ENCODE measurements around the gene E4F1.

The E4F1 gene

DNA sequence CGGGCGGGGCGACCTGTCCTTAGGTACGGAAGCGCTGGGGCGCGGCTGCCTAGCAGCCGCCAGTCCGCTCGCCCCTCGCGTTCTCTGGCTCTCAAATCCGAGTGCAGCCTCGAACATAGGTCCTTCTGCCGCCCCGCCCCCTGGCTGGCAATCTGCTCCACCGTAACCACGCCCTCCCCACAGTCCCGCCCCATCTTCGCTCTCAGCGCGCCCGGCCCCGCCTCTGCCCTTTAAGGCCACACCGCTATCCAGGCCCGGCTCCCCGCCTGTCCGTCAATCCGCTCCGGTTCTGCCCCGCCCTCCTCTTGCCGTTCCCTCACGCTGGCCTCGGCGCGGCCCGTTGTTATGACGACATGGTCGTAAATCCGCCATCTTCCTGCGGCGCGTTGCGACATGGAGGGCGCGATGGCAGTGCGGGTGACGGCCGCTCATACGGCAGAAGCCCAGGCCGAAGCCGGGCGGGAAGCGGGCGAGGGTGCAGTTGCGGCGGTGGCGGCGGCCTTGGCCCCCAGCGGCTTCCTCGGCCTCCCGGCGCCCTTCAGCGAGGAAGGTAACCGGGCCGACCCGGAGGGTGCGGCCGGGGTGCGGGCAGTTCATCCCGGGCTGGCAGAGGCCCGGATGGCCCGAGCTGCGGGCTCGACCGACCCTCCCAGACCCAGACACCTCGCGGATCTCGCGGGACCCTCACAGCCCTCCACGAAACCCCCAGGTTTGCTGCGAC, at the start of gene E4F1:
TSS of gene E4F1 (plus strand) at position 371 of the 721 bp plus-strand sequence. CDS start at position 394, 23 bp downstream.
- peak; percentile 99 for DNase-seq

GRCh38 chr16:2173916-2174315, 49.5 kb upstream of the E4F1 start:
- DNase-seq, result no peak

GRCh38 chr16:2174396-2175131, 48.8 kb upstream of the E4F1 start:
- DNase-seq, result no peak

GRCh38 chr16:2175454-2175853, 47.9 kb upstream of the E4F1 start:
- DNase-seq, result no peak

GRCh38 chr16:2176047-2176446, 47.3 kb upstream of the E4F1 start:
- DNase-seq, result no peak

GRCh38 chr16:2177101-2177500, 46.3 kb upstream of the E4F1 start:
- no peak for DNase-seq

GRCh38 chr16:2177561-2177960, 45.8 kb upstream of the E4F1 start:
- DNase-seq, result no peak

GRCh38 chr16:2178321-2179106, 44.9 kb upstream of the E4F1 start:
- no peak for DNase-seq

DNA sequence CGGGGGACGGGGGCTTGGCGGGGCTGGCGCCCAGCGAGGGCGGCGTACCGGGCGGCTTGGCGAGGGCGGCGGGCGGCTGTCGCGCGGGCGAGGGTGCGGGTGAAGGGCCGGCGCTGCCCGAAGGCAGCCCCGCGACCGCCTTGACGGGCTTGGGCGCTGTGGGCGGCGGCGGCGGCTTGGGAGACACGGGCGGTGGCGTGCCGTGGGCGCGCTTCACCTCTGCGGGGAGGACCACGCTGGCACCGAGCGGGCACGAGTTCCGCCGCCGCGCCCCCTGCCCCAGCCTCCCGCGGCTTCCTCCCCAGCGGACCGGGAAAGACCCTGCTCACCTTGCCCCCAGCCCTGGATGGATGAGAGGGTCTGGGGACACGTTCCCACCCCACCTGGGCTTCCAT, 44.3 kb upstream of the E4F1 start:
- DNase-seq, result no peak

DNA sequence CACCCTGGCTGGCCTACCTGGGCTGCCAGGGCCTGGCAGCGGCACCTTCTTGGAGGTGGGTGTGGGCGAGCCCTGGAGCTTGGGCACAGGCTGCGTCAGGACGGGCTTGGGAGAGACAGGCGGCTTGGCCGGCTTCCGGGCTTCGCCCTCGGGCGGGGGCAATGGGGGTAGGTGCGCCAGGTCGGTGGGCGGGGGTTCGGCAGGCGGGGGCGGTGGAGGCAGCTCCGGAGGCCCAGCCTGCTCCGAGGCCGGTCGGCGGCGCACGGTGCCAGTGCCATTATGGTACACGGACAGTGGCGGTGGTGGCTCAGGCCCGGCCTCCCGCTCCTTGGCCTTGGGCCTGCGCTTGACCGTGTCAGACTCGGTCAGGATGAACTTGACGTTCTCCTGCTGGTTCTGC, 43.8 kb upstream of the E4F1 start:
- no peak for DNase-seq

DNA sequence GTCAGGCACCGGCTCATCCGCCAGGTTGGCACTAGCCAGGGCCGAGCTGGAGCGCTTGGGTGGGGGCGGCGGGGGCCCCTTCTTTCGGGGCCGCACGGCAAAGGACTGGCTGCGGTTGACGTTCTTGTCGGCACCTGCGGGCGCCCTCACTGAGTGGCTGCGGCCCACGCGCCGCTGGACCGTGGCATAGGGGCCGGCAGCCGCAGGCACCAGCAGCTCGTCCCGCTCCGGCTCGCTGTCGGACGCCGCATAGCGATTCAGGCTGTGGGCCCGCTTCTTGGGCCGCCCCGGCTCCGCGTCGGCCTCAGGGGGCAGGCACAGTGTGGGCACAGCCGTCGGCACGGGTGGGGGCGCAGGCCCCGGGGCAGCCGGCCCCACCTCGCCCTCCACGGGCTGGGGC, 42.9 kb upstream of the E4F1 start:
- no peak for DNase-seq

DNA sequence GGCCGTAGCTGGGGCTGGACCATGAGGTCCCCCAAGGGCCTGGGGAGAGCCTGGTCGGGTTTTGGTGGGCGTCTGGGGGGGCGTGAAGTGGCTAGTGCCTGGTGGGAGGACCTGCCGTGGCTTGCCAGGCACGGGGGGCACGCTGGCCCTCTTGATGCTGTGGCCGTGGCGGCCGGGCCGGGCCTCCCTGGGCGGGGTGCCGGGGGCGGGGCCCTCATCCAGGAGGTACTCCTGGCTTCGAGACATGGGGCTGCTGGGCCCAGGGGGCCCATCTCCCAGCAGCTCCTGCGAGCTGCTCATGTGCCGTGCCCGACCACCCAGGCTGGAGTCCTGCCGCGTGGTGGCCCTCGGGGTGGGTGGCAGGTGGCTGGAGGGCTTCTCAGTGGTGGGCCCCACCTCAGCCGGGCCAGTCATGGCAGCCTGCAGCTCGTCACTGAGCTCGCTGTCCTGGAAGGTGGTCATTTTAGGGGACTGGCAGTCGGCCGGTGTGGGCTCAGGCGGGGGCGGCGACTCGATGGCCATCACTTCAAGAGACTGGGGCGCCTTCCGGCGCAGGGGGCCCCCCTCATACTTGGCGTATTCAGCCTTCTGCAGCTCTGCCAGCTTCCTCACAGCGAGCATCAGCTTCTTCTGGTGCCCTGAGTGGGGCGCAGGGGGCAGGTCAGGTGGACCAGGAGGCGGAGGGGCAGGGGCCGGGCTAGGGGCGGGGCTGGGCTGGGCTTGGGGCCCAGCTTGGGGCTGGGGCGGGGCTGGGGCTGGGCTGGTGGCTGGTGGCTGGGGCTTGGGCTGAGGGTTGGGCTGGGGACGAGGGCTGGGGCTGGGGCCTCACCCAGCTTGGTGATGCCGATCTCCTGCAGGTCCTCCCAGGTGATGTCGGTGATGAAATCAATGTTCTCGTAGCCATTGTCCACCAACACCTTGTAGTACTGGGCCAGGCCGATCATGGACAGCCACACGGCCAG, 42.1 kb upstream of the E4F1 start:
- DNase-seq, result no peak

DNA sequence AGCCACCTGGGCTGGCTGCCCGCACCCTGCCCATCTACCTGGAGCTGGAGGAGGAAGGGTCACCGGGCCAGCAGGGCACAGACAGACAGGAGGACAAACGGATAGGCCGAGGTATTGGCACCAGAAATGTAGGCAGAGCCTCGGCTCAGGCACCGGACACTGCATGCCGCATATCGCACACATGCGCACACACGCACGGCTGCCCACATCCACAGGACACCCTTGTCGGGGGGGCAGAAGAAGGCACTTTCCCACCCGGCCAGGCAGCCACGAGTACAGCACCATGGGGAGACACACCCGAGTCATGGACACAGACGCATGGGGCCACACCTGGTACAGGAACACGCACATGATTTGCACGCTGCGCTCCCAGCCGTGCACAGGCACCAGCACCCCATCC, 41.4 kb upstream of the E4F1 start:
- DNase-seq, result no peak

DNA sequence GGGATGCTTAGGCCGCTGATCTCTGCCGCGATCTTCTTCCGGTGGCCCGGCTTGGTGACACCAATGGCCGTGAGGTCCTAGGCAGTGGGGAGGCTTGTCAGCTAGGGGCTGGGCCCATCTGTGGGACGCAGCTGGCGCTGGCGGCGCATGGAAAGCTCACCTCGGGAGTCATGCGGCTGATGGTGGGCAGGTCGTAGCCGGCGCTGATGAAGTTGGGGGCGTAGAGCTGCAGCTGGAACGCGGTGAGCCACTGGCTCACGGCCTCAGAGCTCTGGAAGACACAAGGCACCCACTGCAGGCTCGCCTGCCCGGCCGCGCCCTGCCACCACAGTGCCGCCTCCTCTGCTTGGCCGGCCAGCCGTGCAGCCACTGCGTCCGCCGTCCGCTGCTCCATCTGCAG, 39.7 kb upstream of the E4F1 start:
- no peak for DNase-seq

DNA sequence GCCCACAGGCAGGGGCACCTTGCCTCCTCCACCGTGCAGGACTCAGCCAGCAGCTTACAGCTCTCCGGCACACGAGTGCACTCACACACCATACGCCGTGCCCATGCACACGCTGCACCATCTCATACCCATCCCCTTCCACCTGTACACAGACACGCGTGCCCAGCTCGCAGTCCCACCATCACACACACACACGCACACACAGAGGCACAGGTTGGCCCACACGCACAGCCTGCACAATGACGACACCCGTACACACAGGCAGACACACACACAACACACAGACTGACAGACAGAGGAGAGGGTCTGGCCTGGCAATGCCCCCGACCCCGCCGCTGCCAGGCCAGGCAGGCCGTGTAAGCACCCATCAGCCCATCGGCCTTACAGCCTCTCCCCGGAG, 39.0 kb upstream of the E4F1 start:
- DNase-seq, result no peak

GRCh38 chr16:2184962-2185361, 38.4 kb upstream of the E4F1 start:
- no peak for DNase-seq

DNA sequence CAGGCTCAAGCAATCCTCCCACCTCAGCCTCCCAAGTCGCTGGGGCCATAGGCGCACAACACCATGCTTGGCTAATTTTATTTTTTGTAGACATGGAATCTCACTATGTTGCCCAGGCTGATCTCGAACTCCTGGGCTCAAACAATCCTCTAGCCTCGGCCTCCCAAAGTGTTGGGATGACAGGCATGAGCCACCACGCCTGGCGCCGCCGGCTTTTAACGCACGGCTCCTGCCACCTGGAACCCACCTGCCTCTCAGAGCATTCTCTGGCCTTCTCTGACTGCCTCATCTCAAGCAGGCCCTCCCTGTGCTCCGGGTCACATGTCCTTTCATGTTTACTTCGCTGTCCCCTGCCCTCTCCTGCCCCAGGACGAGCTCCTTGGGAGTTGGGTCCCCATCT, 37.3 kb upstream of the E4F1 start:
- no peak for DNase-seq

DNA sequence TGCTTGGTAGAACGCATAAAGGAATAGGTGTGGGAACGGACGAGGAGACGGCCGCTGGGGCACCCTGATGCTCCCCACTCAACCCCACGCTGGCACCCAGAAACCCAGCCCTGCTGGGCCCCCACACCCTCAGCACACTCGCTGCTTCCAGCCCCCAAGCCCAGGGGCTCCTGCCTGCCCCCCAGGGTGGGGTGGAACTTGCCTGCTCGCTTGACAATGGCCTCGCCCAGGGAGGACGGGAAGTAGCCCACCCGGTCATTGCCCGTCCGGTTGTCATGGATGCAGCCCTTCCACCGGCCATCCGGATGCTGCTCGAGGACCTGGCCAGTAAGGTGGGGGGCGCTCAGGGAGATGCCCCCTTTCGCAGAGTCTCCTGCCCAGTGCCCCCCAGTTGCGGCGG, 36.9 kb upstream of the E4F1 start:
- DNase-seq, result no peak

GRCh38 chr16:2187212-2187611, 36.2 kb upstream of the E4F1 start:
- no peak for DNase-seq

DNA sequence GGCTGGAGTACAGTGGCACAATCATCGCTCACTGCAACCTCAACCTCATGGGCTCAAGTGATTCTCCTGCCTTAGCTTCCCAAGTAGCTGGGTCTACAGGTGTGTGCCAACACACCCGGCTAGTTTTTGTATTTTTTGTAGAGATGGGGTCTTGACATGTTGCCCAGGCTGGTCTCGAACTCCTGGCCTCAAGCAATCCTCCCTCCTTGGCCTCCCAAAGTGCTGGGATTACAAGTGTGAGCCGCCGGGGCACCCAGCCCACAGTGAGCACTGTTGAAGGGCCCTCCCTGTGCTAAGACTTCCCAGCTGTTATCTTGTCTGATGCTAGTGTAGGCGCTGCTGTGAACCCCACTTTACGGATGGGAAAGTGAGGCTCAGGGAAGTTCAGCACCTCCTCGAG, 35.0 kb upstream of the E4F1 start:
- no peak for DNase-seq

- DNase-seq, result no peak
These were observed 34.0 kb upstream of the E4F1 start for GRCh38 chr16:2189252-2189893.

- no peak for DNase-seq
These were observed 33.3 kb upstream of the E4F1 start for GRCh38 chr16:2190002-2190658.
